OCI-M2 (cell line): ENCODE results near the gene MTERF4.

Source experiments
- DNase-seq: peaks from one replicate; lab custom pipeline; 2025; ENCODE audit not compliant: unreplicated experiment; lab: John Stamatoyannopoulos, UW

The MTERF4 gene

DNA sequence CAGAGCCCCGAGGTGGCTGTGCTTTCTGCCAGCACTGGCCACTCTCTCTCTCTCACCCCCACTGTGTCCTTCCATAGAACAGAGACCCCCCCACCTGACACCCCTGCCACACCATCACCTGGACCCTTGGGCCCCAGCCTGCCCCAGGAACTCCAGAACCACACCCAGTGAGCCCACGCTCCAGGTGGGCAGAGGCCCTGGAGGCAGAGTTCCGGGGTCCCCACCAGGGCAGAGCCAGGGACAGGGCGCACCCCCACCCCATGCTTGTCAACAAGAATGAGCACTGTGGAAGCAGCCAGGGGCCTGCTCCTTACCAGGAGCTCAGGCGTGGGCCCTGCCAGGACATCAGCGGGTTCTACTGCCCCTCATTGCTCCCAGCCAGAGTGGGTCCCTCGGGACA is 32.6 kb upstream of the MTERF4 start:
- no peak for DNase-seq

DNA sequence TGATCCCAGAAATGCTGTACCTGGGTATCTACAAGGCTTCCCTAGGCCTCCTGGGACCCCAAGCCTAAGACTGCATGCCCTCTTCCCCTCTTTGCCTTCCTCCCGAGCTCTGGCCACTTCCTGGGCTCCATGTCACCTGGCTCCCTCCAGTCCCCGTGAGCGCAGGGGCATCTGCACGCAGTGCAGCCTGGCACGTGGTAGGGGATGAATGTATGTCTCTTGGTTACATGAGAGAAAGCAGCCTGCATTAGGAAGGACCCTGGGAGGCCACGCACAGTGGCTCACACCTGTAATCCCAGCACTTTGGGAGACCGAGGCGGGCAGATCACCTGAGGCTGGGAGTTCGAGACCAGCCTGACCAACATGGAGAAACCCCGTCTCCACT is 31.3 kb upstream of the MTERF4 start:
- no peak for DNase-seq

DNA sequence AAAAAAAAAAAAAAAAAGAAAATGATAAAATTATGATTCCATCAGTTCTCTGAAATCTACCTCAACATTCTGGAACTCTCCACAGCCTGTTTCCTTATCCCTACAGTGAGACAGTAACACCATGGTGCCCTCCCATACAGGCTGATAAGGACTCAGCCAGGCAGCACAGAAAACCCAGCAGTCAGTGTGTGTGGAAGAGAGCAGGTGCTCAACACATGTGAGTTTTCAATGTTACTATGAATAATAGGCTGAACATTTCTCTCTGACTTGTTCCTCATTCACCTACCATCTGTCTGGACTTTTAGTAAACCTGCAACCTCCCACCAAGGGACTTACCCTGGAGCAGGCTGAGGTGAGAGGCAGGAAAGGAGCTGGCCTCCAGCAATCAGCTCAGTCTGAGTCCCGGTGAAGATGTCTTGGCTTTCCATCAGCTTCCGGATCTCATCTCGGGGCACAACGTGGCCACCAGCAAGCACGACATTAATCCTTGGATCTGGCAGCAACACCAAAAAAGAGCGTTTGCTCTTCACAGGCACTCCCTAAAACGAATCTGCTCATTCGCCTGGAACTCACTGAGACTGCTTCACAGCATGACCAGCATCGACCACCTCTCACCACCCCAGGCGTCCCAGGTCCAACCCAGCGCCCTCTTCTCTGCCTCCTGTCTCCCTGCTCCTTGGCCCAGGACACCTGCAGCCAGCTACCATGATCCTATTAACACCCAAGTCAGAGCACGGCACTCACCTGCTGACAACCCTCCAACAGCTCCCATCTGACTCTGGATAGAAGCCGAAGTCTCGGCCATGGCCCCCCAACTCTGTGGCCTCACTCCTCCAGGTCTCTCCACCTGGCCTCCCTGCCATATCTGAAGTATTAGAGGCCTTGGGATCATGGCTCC is 30.7 kb upstream of the MTERF4 start:
- DNase-seq = no peak

DNA sequence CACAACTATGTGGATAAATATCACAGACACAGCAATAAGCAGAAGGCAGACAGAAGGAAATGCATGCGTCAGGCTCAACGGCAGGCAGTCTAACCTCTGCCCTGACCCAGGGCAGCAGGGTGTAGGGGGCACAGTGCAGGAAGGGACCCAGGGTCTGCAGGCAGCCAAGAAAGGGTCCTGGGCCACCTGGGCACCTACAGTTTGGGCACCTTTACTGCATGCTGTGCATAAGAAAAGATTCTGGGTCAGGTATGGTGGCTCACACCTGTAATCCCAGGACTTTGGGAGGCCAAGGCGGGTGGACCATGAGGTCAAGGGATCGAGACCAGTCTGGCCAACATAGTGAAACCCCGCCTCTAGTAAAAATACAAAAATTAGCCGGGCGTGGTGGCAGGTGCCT is 29.4 kb upstream of the MTERF4 start:
- DNase-seq = no peak

DNA sequence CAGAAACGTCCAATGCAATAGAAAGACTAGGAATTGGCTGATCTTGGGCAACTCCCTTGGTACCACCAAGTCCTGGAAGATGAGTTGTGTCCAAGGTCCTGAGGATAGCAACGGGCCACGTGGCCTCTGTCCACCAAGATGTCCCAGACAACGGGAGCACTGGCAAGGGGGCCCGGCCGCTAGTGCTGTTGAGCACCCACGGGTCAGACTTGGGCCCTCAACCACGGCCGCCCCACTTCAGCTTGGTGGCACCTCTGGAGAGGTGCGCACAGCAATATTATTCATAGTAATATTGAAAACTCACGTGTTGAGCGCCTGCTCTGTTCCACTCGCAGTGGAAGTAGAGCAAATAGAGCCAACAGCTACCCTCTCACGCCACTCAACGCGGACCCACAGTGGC is 28.2 kb upstream of the MTERF4 start:
- DNase-seq = no peak

DNA sequence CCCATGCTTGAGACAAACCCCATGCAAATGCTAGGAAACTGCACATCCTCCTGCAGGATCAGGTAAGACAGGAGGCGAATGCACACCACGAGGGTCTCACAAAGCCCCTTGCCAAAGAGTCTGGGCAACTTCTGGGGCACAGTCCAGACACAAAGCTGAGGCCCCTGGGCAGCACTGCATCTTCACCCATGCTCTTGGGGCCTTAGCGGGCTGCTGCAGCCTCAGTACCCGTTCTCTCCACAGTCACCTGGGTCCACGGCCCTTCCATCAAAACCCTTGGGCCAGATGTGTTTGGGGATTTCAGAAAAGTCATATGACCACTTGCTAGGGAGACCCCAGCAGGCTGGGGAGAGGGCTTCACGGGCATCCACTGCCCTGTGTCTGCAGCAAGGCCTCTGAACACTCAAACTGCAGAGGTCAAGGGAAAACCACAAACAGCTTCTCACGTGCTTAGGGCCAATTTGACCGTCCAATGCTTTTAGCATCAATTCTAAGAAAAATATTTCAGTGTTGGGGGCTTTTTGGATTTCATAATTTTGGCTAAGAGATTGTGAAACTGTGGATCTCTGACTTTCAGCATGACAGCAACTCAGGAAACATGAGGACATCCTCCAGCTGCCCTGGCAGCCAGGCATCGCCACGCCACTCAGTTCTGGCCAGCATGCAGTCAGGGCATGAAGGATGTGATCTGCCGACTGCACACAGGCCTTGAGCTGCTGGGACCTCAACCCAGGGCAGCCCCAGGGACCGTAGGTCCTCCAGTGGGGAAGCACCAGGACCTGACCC is 27.2 kb upstream of the MTERF4 start:
- DNase-seq = no peak

DNA sequence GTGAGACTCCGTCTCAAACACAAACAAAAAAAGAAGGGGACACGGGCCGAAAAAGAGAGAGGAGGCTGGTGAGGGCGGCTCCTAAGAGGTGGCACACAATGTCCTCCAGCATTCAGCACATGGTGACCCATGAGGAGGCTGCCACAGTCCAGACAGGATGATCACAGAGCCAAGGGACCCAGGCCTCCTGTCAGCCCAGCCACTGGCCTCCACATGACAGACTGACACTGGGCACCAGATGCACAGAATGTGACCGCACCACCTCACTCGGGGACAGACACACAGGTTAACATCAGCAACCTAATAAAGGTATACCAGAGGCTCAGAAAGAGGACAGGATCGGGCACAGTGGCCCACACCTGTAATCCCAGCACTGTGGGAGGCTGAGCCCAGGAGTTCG is 26.2 kb upstream of the MTERF4 start:
- DNase-seq = no peak

DNA sequence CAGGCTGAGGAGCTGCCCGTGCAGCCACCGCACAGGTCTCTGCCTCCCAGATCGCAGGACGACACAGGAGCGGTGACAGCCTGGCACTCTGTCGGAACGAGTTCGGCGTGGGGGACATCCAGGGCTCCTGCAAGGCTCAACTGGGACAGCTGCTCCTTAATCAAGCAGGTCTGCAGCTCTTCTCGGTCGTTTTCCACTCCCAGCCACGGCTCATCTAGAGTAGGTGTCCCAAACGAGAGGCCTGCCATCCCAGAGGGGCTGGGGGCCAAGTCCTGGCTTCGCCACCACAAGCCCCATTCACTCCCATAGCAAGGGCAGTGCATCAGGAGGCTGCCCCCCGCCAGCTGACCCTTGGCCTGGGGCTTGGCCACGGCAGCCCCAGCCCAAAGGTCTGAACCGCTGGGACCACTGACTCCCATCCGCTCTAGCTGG is 24.7 kb upstream of the MTERF4 start:
- no peak for DNase-seq

DNA sequence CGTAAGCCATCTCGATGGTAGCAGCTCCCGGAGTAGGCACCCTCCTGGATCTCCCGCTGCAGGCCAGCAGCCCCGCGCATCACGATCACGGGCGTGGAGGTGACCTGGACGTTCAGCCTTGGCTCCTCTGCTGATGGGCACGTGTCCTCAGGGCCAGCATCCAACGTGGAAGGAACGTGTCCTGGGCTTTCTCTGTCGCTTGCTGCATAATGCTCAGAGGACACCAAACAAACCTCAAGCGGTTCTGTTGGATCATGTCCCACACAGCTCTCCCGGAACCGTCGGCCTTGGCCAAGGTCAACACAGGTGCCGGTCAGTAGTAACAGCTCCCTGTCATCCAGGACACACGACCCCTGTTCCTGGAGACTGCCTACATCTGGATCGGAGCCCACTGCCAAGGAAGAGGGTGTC is 24.1 kb upstream of the MTERF4 start:
- DNase-seq = no peak

DNA sequence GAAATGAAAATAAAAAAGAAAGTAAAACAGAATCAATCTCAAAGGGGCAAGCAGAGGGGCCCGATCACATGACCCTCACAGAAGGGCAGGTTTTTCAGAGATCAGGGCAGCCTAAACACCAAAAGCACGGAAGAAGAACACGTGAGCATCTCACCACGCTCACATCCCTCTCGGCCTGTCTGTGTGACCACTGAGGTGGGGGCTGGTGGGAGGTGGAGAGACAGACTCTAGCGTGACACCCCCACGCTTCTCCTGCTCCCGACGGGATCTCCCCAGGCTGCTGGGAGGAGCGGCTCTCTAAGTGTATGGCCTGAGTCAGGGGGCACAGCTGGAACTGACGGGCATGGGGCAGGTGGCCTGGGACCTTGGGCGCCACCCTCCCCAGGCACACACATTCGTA is 23.5 kb upstream of the MTERF4 start:
- no peak for DNase-seq

DNA sequence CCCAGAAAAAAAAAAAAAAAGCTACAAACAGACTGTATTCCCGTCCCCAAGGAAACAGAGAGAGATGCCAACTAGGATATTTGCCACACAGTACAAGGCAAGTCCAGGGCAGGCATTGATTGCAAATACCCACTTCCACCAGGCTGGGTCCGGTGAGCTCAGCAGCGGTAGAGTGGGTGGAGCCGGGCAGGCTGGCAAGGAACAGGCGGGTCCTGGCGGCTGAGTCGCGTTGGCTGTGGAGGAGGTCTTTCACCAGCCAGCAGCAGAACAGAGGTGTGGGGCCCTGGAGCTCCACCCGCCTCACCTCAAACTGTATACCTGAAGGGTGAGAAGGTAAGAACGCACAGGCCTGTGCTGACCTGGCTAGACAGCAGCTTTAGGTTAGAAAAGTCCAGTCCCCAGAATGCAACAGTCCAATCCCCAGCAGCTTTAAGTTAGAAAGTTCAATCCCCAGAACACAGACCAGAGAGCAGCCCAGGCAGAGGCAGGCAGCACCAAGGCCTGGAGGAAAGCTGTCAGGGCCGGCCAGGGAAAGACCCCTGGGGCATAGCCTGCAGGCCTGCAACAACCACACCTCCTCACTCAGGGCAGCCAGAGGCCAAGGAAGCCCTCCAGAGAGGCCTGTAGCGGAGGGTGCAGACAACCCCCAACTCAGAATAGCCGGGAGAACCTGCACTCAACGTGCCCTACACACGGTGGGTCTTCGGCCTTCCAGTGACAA is 21.9 kb upstream of the MTERF4 start:
- no peak for DNase-seq

DNA sequence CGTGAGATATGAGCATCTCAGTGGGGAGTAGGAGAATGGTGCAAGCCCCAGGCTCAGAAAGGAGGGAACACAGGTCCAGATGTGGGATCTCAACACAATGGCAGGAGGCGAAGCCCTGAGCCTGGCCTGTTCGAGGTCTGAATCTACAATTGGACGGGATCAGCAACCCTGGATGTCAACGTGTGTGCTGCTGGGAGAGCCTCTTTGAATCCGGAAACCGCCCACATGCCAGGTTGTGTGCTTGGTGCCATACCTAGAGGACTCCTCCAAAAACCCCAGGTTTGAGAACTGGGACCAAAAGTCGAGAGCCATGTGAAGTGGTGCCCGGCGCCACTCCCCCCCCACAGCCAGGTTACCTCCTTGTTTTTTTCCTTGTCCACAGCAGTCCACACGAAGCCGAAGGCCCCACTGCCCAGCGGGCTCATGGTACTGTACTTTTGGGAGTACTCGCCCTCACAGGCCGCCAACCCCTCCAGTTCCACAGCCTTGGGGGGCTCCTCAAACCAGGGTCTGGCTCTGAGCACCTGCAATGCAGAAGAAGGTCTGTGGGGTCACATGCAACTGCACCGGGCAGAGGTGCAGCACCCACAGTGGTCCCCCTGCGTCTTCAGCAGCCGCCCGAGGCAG is 20.4 kb upstream of the MTERF4 start:
- no peak for DNase-seq

DNA sequence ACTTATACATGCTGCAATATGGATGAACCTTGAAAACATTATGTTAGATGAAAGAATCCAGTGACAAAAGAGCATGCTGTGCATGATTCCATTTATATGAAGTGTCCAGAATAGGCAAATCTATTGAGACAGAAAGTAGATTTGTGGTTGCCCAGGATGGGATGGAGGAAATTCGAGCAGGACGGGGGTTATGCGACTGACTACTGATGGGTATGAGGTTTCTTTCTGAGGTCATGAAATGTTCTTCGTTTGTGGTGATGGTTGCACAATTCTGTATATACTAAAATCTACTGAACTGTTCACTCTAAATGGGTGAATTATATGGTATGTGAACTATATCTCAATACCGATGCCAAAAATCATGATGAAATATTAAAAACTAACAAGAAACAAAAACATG is 18.9 kb upstream of the MTERF4 start:
- DNase-seq = no peak

DNA sequence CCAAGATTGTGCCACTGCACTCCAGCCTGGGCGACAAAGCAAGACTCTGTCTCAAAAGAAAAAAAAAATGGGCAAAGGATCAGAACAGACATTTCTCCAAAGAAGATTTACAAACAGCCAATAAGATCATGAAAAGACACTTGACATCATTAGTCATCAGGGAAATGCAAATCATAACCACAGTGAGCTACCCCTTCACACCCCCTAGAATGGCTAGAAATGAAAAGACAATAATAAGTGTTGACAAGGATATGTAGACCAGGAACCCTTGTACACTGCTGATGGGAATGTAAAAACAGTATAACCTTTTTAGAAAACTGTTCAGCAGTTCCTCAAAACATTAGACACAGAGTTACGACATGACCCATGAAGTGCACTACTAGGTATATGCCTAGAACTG is 18.4 kb upstream of the MTERF4 start:
- DNase-seq = no peak

DNA sequence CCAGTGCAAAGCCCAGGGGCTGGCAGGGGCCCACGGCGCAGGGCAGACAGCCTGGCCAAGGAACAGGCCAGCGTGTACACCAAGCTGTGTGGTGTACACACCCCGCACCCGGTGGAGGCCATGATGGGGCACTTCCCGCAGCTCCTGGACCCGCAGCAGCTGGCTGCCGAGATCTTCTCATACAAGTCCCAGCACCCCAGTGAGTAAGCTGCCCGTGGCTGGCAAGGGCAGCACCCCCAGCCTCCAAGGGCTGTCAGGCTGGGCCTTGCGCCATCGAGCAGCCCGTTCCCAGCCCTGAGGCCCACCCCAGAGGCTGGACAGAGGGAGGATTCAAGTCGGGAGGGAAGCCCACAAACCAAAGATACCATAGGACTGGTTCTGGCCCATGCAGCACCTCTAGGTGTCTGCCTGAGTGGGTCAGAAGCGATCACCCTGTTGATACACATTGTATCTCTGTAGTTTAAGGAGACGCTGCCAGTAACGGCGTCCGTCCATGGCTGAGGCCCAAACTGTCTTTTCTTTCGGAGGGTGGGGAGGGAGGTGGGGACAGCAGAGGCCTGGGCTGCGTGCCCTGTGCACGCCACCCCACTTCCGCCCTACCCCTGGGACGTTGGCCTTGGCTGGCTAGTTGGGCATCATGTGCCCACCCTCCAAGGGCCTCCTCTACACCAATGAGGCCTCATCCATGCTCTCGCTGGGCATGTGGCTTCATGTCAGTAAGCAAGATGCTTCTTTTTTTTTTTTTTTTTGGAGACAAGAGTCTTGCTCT is 16.8 kb upstream of the MTERF4 start:
- no peak for DNase-seq

DNA sequence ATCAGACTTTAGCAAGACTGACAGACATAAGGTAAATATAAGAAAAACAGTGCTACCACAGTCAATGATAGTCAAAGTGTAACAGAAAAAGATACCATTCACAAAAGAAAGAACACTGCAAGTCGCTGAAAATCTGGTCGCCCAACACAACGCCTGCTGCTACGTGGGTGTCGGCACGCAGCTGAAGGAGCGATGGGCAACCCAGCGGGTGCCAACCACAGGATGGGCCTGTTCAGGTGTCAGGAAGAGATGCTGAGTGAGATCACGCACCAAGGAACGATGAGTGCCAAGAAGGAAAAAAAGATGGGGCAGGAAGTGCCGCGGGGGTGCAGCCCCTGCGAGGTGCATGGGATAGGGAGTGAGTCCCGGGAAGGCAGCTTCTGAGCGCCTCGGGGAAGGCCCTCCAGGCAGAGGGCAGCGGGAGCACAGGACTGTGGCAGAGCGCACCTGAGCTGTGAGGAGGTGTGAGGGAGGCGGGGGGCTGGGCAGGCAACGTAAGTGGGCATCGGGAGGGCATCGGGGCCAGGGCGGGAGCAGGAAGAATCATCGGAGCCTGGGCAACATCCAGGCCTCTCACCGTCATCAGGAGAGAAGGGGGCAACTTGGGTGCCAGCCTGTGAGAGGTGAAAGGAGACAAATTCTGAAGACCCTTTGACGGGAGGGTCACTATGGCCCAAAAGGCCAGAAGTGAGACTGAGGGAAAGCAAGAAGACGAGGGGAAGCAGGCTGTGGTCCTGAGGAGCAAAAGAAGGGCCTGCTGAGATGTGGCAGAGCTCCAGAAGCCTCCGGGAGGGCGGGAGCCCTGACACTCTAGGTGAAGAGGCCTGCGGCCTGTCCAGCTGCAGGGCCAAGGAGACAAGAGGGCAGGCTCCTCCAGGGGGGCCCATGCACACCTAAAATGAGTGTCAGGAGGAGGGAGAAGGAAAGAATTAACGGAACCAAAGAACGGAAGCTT is 14.8 kb upstream of the MTERF4 start:
- no peak for DNase-seq

DNA sequence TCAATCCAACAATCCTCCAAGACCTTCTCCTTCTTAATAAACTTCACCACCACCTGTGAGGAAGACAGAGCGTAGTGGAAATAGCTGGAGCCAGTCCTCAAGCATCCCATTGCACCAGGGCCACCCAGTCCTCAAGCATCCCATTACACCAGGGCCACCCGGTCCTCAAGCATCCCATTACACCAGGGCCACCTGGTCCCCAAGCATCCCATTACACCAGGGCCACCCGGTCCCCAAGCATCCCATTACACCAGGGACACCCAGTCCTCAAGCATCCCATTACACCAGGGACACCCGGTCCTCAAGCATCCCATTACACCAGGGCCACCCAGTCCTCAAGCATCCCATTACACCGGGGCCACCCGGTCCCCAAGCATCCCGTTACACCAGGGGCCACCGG is 13.3 kb upstream of the MTERF4 start:
- DNase-seq = no peak

DNA sequence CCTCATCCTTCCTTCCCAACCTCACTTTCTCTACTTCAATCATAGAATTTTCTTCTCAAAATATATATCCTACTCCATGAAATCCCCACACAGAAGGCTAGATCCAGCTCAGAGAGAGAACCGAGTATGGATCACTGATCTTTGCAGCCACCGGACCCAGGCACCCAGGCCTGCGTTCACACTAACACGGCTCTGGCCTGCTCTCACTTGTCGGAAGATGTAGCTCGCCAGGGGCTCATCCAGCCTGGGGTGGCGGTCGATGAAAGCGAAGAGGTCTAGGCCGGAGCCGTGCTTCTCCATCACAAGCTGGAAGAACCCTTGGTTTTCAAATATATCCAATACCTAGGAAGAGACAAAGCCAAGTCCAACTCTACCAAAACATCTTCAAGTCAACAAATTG is 12.7 kb upstream of the MTERF4 start:
- DNase-seq = no peak

DNA sequence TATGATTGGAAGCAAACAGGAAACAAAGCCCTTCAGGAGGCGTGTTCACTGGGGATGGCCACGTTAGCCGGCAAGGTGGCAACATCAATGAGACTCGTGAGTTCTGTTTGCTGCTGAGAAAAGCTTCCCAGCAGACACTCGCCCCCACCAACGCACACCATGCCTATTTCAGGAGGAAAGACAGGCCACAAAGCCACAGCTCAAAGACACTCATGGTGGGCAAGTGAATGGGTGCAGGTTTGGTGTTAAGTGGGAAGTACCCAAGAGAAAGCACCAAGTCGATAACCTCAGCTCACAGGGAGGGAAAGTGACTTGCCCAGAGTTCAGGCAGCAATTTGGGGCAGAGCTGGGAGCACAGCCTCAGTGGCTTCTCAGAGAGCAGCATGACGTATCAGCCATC is 10.5 kb upstream of the MTERF4 start:
- DNase-seq = no peak
